H1 (cell line): Measurements from ENCODE around the gene PANX2. TPM values are rescaled to one million over a fixed set of nuclear protein-coding genes. Genes with fewer than 3 reads are reported as not detected.

ENCODE experiments used
- CTCF ChIA-PET: fragments of 300-600 bp; sonication (Branson Sonifier 250); formaldehyde crosslinking; loops from one replicate; lab custom pipeline; 2021; ENCODE audit not compliant: partially characterized antibody; lab: Charles Lee
- POLR2A ChIA-PET: fragments of 300-600 bp; sonication (Branson Sonifier 250); formaldehyde crosslinking; loops from one replicate; lab custom pipeline; 2021; ENCODE audit warnings: inconsistent platforms; ENCODE audit not compliant: partially characterized antibody; lab: Charles Lee
- DNase-seq, 2 experiments: peaks; one replicate each; pipeline versions ENCODE4 v3.0.0 to v3.0.0-alpha.2; 2010 to 2022; ENCODE audit warnings: low spot score in 2 of 2, low read depth in 1 of 2, mixed read lengths in 1 of 2
- FAIRE-seq: peaks from 2 replicates; lab custom pipeline; 2011; peaks lifted over from hg19 to GRCh38; lab: Jason Lieb, UNC
- H2AFZ ChIP-seq: 2 replicates; pipeline ENCODE4 v1.8.1; 2012; ENCODE audit warnings: low read length, inconsistent platforms
- H2AK5ac ChIP-seq: 2 replicates; pipeline ENCODE4 v1.6.1; 2013; ENCODE audit warnings: low read depth, low read length
- H2BK120ac ChIP-seq: replicated peaks from 2 replicates; pipeline ENCODE3; 2013; ENCODE audit warnings: low read depth, low read length, inconsistent platforms
- H2BK12ac ChIP-seq: 2 replicates; pipeline ENCODE4 v1.6.1; 2013; ENCODE audit warnings: low read depth, low read length
- H2BK15ac ChIP-seq: 2 replicates; pipeline ENCODE4 v1.6.1; 2013; ENCODE audit warnings: low read length
- H2BK20ac ChIP-seq: 2 replicates; pipeline ENCODE4 v1.6.1; 2013; ENCODE audit warnings: low read length
- H2BK5ac ChIP-seq: 2 replicates; pipeline ENCODE4 v1.6.1; 2013; ENCODE audit warnings: low read depth, low read length
- H3K14ac ChIP-seq: 2 replicates; pipeline ENCODE4 v1.6.1; 2013; ENCODE audit warnings: inconsistent platforms; ENCODE audit not compliant: insufficient read length
- H3K18ac ChIP-seq: 2 replicates; pipeline ENCODE4 v1.6.1; 2013; ENCODE audit warnings: low read length; ENCODE audit errors: extremely low read depth
- H3K23ac ChIP-seq: 2 replicates; pipeline ENCODE4 v1.6.1; 2013; ENCODE audit warnings: inconsistent platforms; ENCODE audit not compliant: insufficient read length
- H3K23me2 ChIP-seq: 2 replicates; pipeline ENCODE4 v1.6.1; 2013; ENCODE audit warnings: low read depth, low read length
- H3K27ac ChIP-seq: 2 replicates; pipeline ENCODE4 v1.6.1; 2011; ENCODE audit warnings: low read depth, low read length, inconsistent platforms
- H3K27me3 ChIP-seq, 4 experiments: replicated peaks in 1 of 4; 1 replicate in 1 of 4; 2 replicates in 3 of 4; pipeline versions ENCODE4 v1.6.1 to v1.8.1; 2011 to 2013; ENCODE audit warnings: low read length in 3 of 4, mild to moderate bottlenecking in 3 of 4, inconsistent platforms in 2 of 4, mixed read lengths in 2 of 4, moderate library complexity in 1 of 4; ENCODE audit not compliant: control insufficient read depth in 3 of 4, insufficient read depth in 3 of 4; ENCODE audit errors: extremely low read depth in 1 of 4
- H3K36me3 ChIP-seq, 4 experiments: 2 replicates each; pipeline versions ENCODE4 v1.6.1 to v1.8.1; 2011 to 2013; ENCODE audit warnings: mild to moderate bottlenecking in 4 of 4, low read length in 3 of 4, moderate library complexity in 2 of 4, control low read depth in 1 of 4, inconsistent platforms in 1 of 4; ENCODE audit not compliant: insufficient read depth in 4 of 4, control insufficient read depth in 2 of 4
- H3K4ac ChIP-seq: replicated peaks from 2 replicates; pipeline ENCODE3; 2013; ENCODE audit warnings: low read length, low read depth, mixed read lengths, inconsistent platforms; ENCODE audit not compliant: insufficient read length
- H3K4me1 ChIP-seq, 4 experiments: replicated peaks in 1 of 4; 1 replicate in 1 of 4; 2 replicates in 3 of 4; pipeline versions ENCODE4 v1.6.1 to v1.8.1; 2011 to 2013; ENCODE audit warnings: low read length in 3 of 4, inconsistent platforms in 2 of 4, mixed read lengths in 1 of 4; ENCODE audit not compliant: insufficient read depth in 4 of 4, control insufficient read depth in 3 of 4
- H3K4me2 ChIP-seq, 2 experiments: 2 replicates each; pipeline versions ENCODE4 v1.6.1 to v1.8.1; 2011 to 2013; ENCODE audit warnings: low read depth in 2 of 2, low read length in 2 of 2, control low read depth in 1 of 2, inconsistent platforms in 1 of 2, mild to moderate bottlenecking in 1 of 2; ENCODE audit not compliant: insufficient read depth in 1 of 2
- H3K4me3 ChIP-seq, 4 experiments: fragments of 200-600, 300-600 bp in 1 of 4; sonication (generic), shearing (Covaris generic), sonication (Bioruptor Twin) in 1 of 4; 2 replicates each; pipeline versions ENCODE4 v1.5.1 to v1.8.1; 2011 to 2016; ENCODE audit warnings: low read length in 4 of 4, low read depth in 3 of 4, control low read depth in 2 of 4, inconsistent platforms in 2 of 4, mild to moderate bottlenecking in 2 of 4, mixed read lengths in 1 of 4, moderate library complexity in 1 of 4; ENCODE audit not compliant: insufficient read depth in 2 of 4; ENCODE audit errors: extremely low read depth in 1 of 4
- H3K56ac ChIP-seq: replicated peaks from 2 replicates; pipeline ENCODE3; 2013; ENCODE audit warnings: low read depth, mild to moderate bottlenecking, mixed read lengths, low read length, inconsistent platforms; ENCODE audit not compliant: insufficient read length
- H3K79me1 ChIP-seq: 2 replicates; pipeline ENCODE4 v1.6.1; 2013; ENCODE audit warnings: low read depth, low read length, control low read depth
- H3K79me2 ChIP-seq, 2 experiments: 2 replicates each; pipeline versions ENCODE4 v1.6.1 to v1.8.1; 2012 to 2013; ENCODE audit warnings: low read length in 2 of 2, mild to moderate bottlenecking in 2 of 2, inconsistent platforms in 1 of 2; ENCODE audit not compliant: insufficient read depth in 2 of 2, control insufficient read depth in 1 of 2
- H3K9ac ChIP-seq, 4 experiments: replicated peaks in 1 of 4; 1 replicate in 1 of 4; 2 replicates in 3 of 4; pipeline versions ENCODE4 v1.6.1 to v1.8.1; 2011 to 2013; ENCODE audit warnings: low read depth in 3 of 4, low read length in 3 of 4, control low read depth in 2 of 4, mild to moderate bottlenecking in 2 of 4, moderate library complexity in 2 of 4, inconsistent platforms in 1 of 4; ENCODE audit errors: extremely low read depth in 1 of 4
- H3K9me3 ChIP-seq, 2 experiments: 2 replicates each; pipeline versions ENCODE4 v1.6.1 to v1.8.1; 2012 to 2013; ENCODE audit warnings: mild to moderate bottlenecking in 2 of 2, moderate library complexity in 2 of 2, control low read depth in 1 of 2, inconsistent platforms in 1 of 2, low read depth in 1 of 2, low read length in 1 of 2, mixed read lengths in 1 of 2; ENCODE audit not compliant: insufficient read depth in 2 of 2
- H4K20me1 ChIP-seq, 2 experiments: replicated peaks in 1 of 2; 2 replicates each; pipeline versions ENCODE3 to v1.8.1; 2011 to 2013; ENCODE audit warnings: inconsistent platforms in 2 of 2, low read length in 2 of 2, mild to moderate bottlenecking in 1 of 2; ENCODE audit not compliant: insufficient read depth in 2 of 2, control insufficient read depth in 1 of 2
- H4K5ac ChIP-seq: 2 replicates; pipeline ENCODE4 v1.6.1; 2013; ENCODE audit warnings: low read length, low read depth, mixed read lengths, inconsistent platforms; ENCODE audit not compliant: insufficient read length
- H4K8ac ChIP-seq: 2 replicates; pipeline ENCODE4 v1.8.0; 2013; ENCODE audit warnings: mild to moderate bottlenecking, moderate library complexity, low read length, inconsistent platforms; ENCODE audit not compliant: insufficient read depth; ENCODE audit errors: extremely low read depth
- H4K91ac ChIP-seq: replicated peaks from 2 replicates; pipeline ENCODE3; 2013; ENCODE audit warnings: low read length, mixed read lengths, inconsistent platforms; ENCODE audit not compliant: insufficient read length
- ASH2L ChIP-seq: fragments of 200-600, 300-600 bp; sonication (generic); IDR thresholded peaks from one replicate; pipeline ENCODE4 v1.7.1; 2017; ENCODE audit warnings: low read length
- BCL11A ChIP-seq, 2 experiments: IDR thresholded peaks; one replicate each; pipeline ENCODE4 v1.6.1; 2011; ENCODE audit warnings: low read depth in 2 of 2, low read length in 2 of 2, mild to moderate bottlenecking in 2 of 2
- CHD1 ChIP-seq: IDR thresholded peaks from 2 replicates; pipeline ENCODE4 v1.6.1; 2012; ENCODE audit warnings: low read depth, low read length, improper control_type of control experiment
- EZH2 ChIP-seq: fragments of 200-600 bp; sonication (generic); IDR thresholded peaks from 2 replicates; pipeline ENCODE4 v1.7.1; 2012; ENCODE audit warnings: low read depth, mild to moderate bottlenecking, moderate library complexity, low read length, inconsistent platforms; ENCODE audit not compliant: severe bottlenecking
- GABPA ChIP-seq: IDR thresholded peaks from 2 replicates; pipeline ENCODE4 v1.6.1; 2011; ENCODE audit warnings: mild to moderate bottlenecking, low read length, moderate library complexity, borderline replicate concordance; ENCODE audit not compliant: insufficient read depth
- JUN ChIP-seq: IDR thresholded peaks from 2 replicates; pipeline ENCODE4 v1.6.1; 2011; ENCODE audit warnings: low read depth, mild to moderate bottlenecking, improper control_type of control experiment, low read length
- JUND ChIP-seq: IDR thresholded peaks from 2 replicates; pipeline ENCODE4 v1.6.1; 2011; ENCODE audit warnings: mild to moderate bottlenecking, improper control_type of control experiment, low read length
- NRF1 ChIP-seq: IDR thresholded peaks from 2 replicates; pipeline ENCODE4 v1.6.1; 2011; ENCODE audit warnings: mild to moderate bottlenecking, low read depth, low read length, improper control_type of control experiment
- SIN3A ChIP-seq, 2 experiments: IDR thresholded peaks in 1 of 2; conservative IDR thresholded peaks in 1 of 2; 2 replicates each; pipeline ENCODE4 v1.6.1; 2011 to 2012; ENCODE audit warnings: low read length in 2 of 2, improper control_type of control experiment in 1 of 2, low read depth in 1 of 2, mild to moderate bottlenecking in 1 of 2
- SP1 ChIP-seq: IDR thresholded peaks from 2 replicates; pipeline ENCODE4 v1.6.1; 2011; ENCODE audit warnings: low read depth, low read length
- SP2 ChIP-seq: IDR thresholded peaks from 2 replicates; pipeline ENCODE4 v1.6.1; 2012; ENCODE audit warnings: mild to moderate bottlenecking, low read length, inconsistent platforms
- SUZ12 ChIP-seq: fragments of 200-600 bp; sonication (generic); IDR thresholded peaks from 2 replicates; pipeline ENCODE4 v1.6.1; 2012; ENCODE audit warnings: mild to moderate bottlenecking, inconsistent platforms, low read length, moderate library complexity, mixed read lengths
- WGBS, 2 experiments: shearing (Covaris generic) in 1 of 2; methylation state at CpG; one replicate each; pipeline versions ENCODE4 v1.1.6 to v1.1.7; 2013 to 2015; ENCODE audit warnings: low lambda C conversion rate in 2 of 2, mixed read lengths in 2 of 2, inconsistent platforms in 1 of 2, low coverage in 1 of 2, missing lambda C conversion rate in 1 of 2; ENCODE audit not compliant: insufficient replicate concordance in 2 of 2, insufficient coverage in 1 of 2, insufficient read length in 1 of 2; ENCODE audit errors: extremely low coverage in 1 of 2, missing lambda C conversion rate in 1 of 2; 5-methylcytosine and 5-hydroxymethylcytosine counted together
- polyA plus RNA-seq, 7 experiments: library from polyadenylated mRNA; depleted of rRNA in 3 of 7; stranded (reverse) in 5 of 7; unstranded in 2 of 7; fragments of >200 nt in 5 of 7; fragments of 200-250 nt in 2 of 7; gene quantifications; 1 replicate in 5 of 7; 2 replicates in 1 of 7; 4 replicates in 1 of 7; pipeline versions ENCODE4 v1.2.1 to v1.2.3, GENCODE V29; 2011 to 2013; ENCODE audit warnings: missing spikeins in 2 of 7, mixed read lengths in 2 of 7
- total RNA-seq: library from RNA; stranded (reverse); fragmentation: NEBNext Ultra II Directional; extraction: Animal tissue kit (Norgen Biotek cat#: 25700); gene quantifications from 2 replicates; pipeline ENCODE4 v1.2.1, GENCODE V29; 2021
- TF ChIP-seq, protein P1 (sequence below): IDR thresholded peaks from 2 replicates; pipeline ENCODE4 v1.6.1; 2012; ENCODE audit warnings: low read length, inconsistent platforms

The PANX2 gene
- total and polyA plus RNA-seq, 2 of the 8 experiments (the other 6 are each of a cell fraction or from before 2014, with no cell fraction given) = 3.5 to 5.0 TPM

DNA sequence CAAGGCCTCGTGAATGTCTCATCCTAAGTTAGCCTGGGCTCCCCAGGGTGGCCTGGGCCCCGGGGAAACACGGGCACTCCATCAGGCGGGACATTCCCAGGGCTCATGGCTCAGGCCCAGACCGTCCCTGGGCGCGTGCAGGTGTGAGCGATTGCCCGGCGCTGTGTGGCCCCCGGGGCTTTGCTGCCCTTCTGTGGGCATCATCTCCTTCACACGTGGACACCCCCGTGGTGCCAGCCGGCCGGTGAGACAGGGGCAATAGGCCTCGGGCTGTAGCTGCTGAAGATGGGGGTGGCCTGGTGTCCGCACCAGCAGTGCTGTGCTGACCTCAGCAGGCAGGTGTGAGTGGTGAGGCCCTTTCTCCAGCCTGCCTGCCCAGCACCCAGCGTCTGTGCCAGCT lies 25.7 kb downstream of the PANX2 start:
- Histone ChIP-seq H3K4me1 (peaks cover 0 to 3% (median 2%) of the 10 kb centered on the region in 4 experiments; a peak in 3 of 7 replicates), H3K9ac (no peak overlapping the region), H2BK15ac (no peak overlapping the region), H3K23ac (no peak overlapping the region), H2BK20ac (no peak overlapping the region), H4K8ac (no peak overlapping the region), H2AFZ (no peak overlapping the region), H2BK5ac (no peak overlapping the region), H3K18ac (no peak overlapping the region), H3K79me1 (peaks cover 4% of the 10 kb centered on the region), H2BK12ac (no peak overlapping the region), H3K4ac (no peak overlapping the region), H3K14ac (no peak overlapping the region), H3K23me2 (peaks cover 7% of the 10 kb centered on the region; the same call in 1 of the 2 replicates), H4K20me1 (peaks cover 4 to 15% of the 10 kb centered on the region in 2 experiments), H3K56ac (no peak overlapping the region), H3K9me3 (no peaks in the 10 kb centered on the region), H2BK120ac (no peak overlapping the region), H3K27ac (no peak overlapping the region), H3K79me2 (peaks cover 0 to 13% of the 10 kb centered on the region in 2 experiments; a peak in 1 of 4 replicates), H3K27me3 (no peaks in the 10 kb centered on the region), H4K91ac (no peak overlapping the region), H3K36me3 (peaks cover 6 to 37% (median 10%) of the 10 kb centered on the region in 4 experiments; a peak in 5 of 8 replicates), H4K5ac (no peak overlapping the region), H3K4me2 (no peak overlapping the region), H2AK5ac (no peak overlapping the region), H3K4me3 (no peak overlapping the region)
- FAIRE-seq (no peak), DNase-seq (no peak)
- POLR2A ChIA-PET = interaction anchor here (0.6 kb wide), 1 partner anchor 42 kb away, joined by 3 read pairs; no protein-coding TSS in a partner anchor
- CTCF ChIA-PET = no interaction called here
- WGBS, 2 experiments = 96% methylated on average over 18 of the region's 18 CpGs; no CpG with 5 or more reads in 1 of the 2 experiments
- TF ChIP-seq GABPA (no peak), JUN (no peak), BCL11A (IDR thresholded peaks at IDR 0.05; ENCODE audit: low read depth in 2 of 2, low read length in 2 of 2) (no peak), CHD1 (no peak), SP2 (no peak), SP1 (no peak), SIN3A (conservative IDR thresholded peaks at IDR 0.05 in 1 of 2, IDR thresholded peaks at IDR 0.05 in 1 of 2; ENCODE audit: low read depth in 1 of 2, low read length in 2 of 2) (no peak), NRF1 (no peak), JUND (no peak), ASH2L (no peak), EZH2 (no peak), SUZ12 (no peak)
- TF ChIP-seq, protein P1, sequence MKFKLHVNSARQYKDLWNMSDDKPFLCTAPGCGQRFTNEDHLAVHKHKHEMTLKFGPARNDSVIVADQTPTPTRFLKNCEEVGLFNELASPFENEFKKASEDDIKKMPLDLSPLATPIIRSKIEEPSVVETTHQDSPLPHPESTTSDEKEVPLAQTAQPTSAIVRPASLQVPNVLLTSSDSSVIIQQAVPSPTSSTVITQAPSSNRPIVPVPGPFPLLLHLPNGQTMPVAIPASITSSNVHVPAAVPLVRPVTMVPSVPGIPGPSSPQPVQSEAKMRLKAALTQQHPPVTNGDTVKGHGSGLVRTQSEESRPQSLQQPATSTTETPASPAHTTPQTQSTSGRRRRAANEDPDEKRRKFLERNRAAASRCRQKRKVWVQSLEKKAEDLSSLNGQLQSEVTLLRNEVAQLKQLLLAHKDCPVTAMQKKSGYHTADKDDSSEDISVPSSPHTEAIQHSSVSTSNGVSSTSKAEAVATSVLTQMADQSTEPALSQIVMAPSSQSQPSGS = no peak
